A673 (cell line): ENCODE measurements around the gene SLC1A4. TPM values are rescaled to one million over a fixed set of nuclear protein-coding genes. Genes with fewer than 3 reads are reported as not detected.
"Not testable (repeated sequence)": the region's sequence is repeated elsewhere in the genome, so short reads cannot be mapped to it uniquely, and the experiment has no call there.

Experiments used
- BruUV-seq: library from RNA; stranded (reverse); fragments of 400-500 nt; replicated peaks from 2 replicates; lab custom pipeline; 2021; lab: Mats Ljungman, UMichigan
- CTCF ChIA-PET: fragments of 300-600 bp; sonication (Branson Sonifier 250); formaldehyde crosslinking; loops from one replicate; lab custom pipeline; 2022; ENCODE audit warnings: antibody characterized with exemption; lab: Charles Lee
- POLR2A ChIA-PET: fragments of 300-600 bp; sonication (Branson Sonifier 250); formaldehyde crosslinking; loops from one replicate; lab custom pipeline; 2022; ENCODE audit warnings: antibody characterized with exemption; ENCODE audit not compliant: low non-redundant PET; lab: Charles Lee
- DNase-seq: peaks from one replicate; pipeline ENCODE4 v3.0.0-alpha.2; 2015; ENCODE audit warnings: low spot score
- H3K27ac ChIP-seq: fragments of 200-600 bp; sonication (generic); 2 replicates; pipeline ENCODE4 v1.5.1; 2016; ENCODE audit warnings: mixed run types, low read depth, mild to moderate bottlenecking, mixed read lengths, antibody characterized with exemption, low read length; ENCODE audit not compliant: poor library complexity, severe bottlenecking
- H3K27me3 ChIP-seq: fragments of 200-600 bp; sonication (generic); replicated peaks from 2 replicates; pipeline ENCODE4 v1.6.1; 2017; ENCODE audit warnings: mixed run types, low read depth, mild to moderate bottlenecking, mixed read lengths, antibody characterized with exemption, low read length; ENCODE audit not compliant: insufficient read depth, poor library complexity
- H3K36me3 ChIP-seq: fragments of 200-600 bp; sonication (generic); 2 replicates; pipeline ENCODE4 v1.6.1; 2016; ENCODE audit warnings: mixed run types, mild to moderate bottlenecking, mixed read lengths, antibody characterized with exemption, low read length; ENCODE audit not compliant: insufficient read depth, poor library complexity, severe bottlenecking
- H3K4me1 ChIP-seq: fragments of 200-600 bp; sonication (generic); 2 replicates; pipeline ENCODE4 v1.6.1; 2017; ENCODE audit warnings: mixed run types, mild to moderate bottlenecking, mixed read lengths, antibody characterized with exemption, low read length; ENCODE audit not compliant: insufficient read depth, poor library complexity, severe bottlenecking
- H3K4me3 ChIP-seq: fragments of 200-600 bp; sonication (generic); 2 replicates; pipeline ENCODE4 v1.5.1; 2016; ENCODE audit warnings: low read depth, mixed run types, mild to moderate bottlenecking, mixed read lengths, low read length; ENCODE audit not compliant: poor library complexity, severe bottlenecking
- H3K9me3 ChIP-seq: fragments of 200-600 bp; sonication (generic); 2 replicates; pipeline ENCODE4 v1.6.1; 2016; ENCODE audit warnings: mixed run types, low read depth, mild to moderate bottlenecking, mixed read lengths, antibody characterized with exemption, low read length; ENCODE audit not compliant: poor library complexity, severe bottlenecking
- CTCF ChIP-seq: fragments of 300-800, 200-600 bp; sonication (generic); conservative IDR thresholded peaks from 2 replicates; pipeline ENCODE4 v1.5.1; 2017; ENCODE audit warnings: low read depth, mild to moderate bottlenecking, antibody characterized with exemption, low read length, moderate library complexity, mixed read lengths
- EZH2 ChIP-seq: fragments of 200-600 bp; sonication (generic); IDR thresholded peaks from 2 replicates; pipeline ENCODE4 v1.6.1; 2017; ENCODE audit warnings: borderline replicate concordance, low read depth, mild to moderate bottlenecking, mixed read lengths, antibody characterized with exemption, low read length; ENCODE audit not compliant: poor library complexity, severe bottlenecking
- intact Hi-C: fragments of 100-400 bp; cut with micrococcal nuclease; formaldehyde crosslinking; loops from one replicate; pipeline ENCODE4 v1.10.0; 2022; ENCODE audit not compliant: unreplicated experiment
- total RNA-seq: library from RNA; stranded (reverse); gene quantifications from 2 replicates; pipeline ENCODE4 v1.2.3, GENCODE V29; 2021

SLC1A4 gene
- total RNA-seq, 1 experiment from 2014 or later = 78.1 TPM

DNA sequence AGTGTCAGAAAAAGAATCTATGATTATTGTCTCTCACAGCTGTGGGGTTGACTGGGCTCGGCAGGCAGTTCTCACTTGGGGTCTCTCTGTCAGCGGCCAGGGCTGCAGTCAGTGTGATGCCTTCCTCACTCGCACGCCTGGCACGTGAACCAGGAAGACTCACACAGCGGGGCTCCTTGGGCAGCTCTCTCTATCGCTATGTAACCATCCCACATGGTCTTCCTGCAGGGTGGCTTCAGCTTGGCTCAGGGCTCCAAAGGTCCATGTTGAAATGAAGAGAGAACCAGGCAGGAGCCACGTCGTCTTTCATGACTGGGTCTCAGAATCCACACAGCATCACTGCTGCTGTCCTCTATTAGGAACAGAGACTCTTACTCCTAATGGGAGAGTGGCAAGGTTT lies 30.6 kb upstream of the SLC1A4 start:
- ChIA-PET CTCF (no interaction called here), POLR2A (interaction anchor here (0.9 kb wide), 1 partner anchor 15 kb away, joined by 3 read pairs; no protein-coding TSS in a partner anchor)
- Histone ChIP-seq H3K9me3 (peaks cover 5% of the 10 kb centered on the region), H3K4me3 (no peak overlapping the region), H3K36me3 (no peaks in the 10 kb centered on the region), H3K4me1 (no peaks in the 10 kb centered on the region), H3K27me3 (no peaks in the 10 kb centered on the region), H3K27ac (no peak overlapping the region)
- TF ChIP-seq CTCF (no peak), EZH2 (no peak)
- BruUV-seq = no TSS peak
- DNase-seq = no peak
- intact Hi-C loops = no loop called here

GRCh38 chr2:64960819-64961218 lies 28.4 kb upstream of the SLC1A4 start:
- H3K4me1 ChIP-seq = no peaks in the 10 kb centered on the region
- H3K27me3 ChIP-seq = no peaks in the 10 kb centered on the region
- no peaks in the 10 kb centered on the region for H3K36me3 ChIP-seq
- H3K27ac ChIP-seq = no peak overlapping the region
- DNase-seq = no peak
- H3K4me3 ChIP-seq = no peak overlapping the region
- intact Hi-C loops = no loop called here
- POLR2A ChIA-PET = no interaction called here
- TF ChIP-seq EZH2 (no peak), CTCF (no peak)
- CTCF ChIA-PET = no interaction called here
- peaks cover under 1% of the 10 kb centered on the region for H3K9me3 ChIP-seq
- BruUV-seq = no TSS peak

- POLR2A ChIA-PET = interaction anchor here (0.7 kb wide), 1 partner anchor 129 kb away, joined by 3 read pairs; no protein-coding TSS in a partner anchor
These were observed 26.1 kb upstream of the SLC1A4 start for GRCh38 chr2:64963138-64963537.

DNA sequence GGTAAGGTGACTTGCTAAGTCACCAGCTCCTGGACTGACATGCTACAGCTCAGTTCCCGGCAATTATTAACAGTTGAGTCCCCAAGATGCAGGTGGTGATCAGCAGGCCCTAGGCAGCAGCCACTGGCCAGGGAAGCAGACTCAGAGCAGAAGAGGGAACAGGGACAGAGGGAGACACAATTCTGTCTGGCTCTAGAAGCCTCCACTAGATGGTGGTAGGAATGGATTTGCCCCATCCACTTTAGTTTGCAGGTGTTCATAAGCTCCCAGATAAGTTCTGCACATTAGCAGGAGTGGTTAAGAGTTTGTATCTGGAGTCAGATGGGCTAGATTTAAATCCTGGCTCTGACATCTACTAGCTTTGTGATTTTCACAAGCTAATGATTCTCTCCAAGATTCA lies 25.5 kb upstream of the SLC1A4 start:
- DNase-seq = no peak
- Histone ChIP-seq H3K27me3 (no peaks in the 10 kb centered on the region), H3K4me1 (no peaks in the 10 kb centered on the region), H3K27ac (no peak overlapping the region), H3K9me3 (no peaks in the 10 kb centered on the region), H3K36me3 (no peaks in the 10 kb centered on the region), H3K4me3 (no peak overlapping the region)
- intact Hi-C loops = no loop called here
- no TSS peak for BruUV-seq
- TF ChIP-seq EZH2 (no peak), CTCF (no peak)
- POLR2A ChIA-PET = no interaction called here
- CTCF ChIA-PET = no interaction called here

More at GRCh38 chr2:64963138-64963537, 26.1 kb upstream of the SLC1A4 start:
- CTCF ChIA-PET, H3K9me3 ChIP-seq, intact Hi-C loops, H3K36me3 ChIP-seq, DNase-seq, H3K27me3 ChIP-seq, H3K4me1 ChIP-seq, H3K4me3 ChIP-seq, BruUV-seq, H3K27ac ChIP-seq: not testable (repeated sequence)
